ENCODE measurements around the gene ADH6. TPM values are rescaled to one million over a fixed set of nuclear protein-coding genes. Genes with fewer than 3 reads are reported as not detected.

The ADH6 gene
- total RNA-seq, result not detected

DNA sequence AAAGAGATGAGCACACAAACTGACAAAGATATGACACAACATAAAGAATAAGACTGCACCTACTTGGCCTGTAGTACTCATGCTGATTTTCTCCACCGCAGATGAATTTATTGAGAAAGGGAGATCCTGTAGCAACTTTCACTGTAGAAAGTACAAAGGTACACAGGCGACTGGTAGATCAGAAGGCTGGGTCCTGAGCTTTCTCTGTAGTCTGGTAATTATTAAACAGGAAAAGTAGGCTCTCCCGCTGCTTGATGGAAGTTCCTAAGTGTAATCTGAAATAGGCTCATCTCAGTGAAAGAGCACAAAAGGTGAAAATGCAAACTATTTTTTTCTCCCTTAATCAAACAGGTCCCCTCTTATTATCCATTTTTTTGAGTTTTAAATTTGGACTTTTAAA lies at the start of gene ADH6:
ADH6 (minus strand) TSS at position 175 of the 400 bp plus-strand sequence; CDS start at position 81, 94 bp downstream.

Other genes starting within 250 kb of the ADH6 start
- 38.7 TPM for gene METAP1, start 223.5 kb downstream of the ADH6 start, total RNA-seq
- gene ADH5, start 130.5 kb downstream of the ADH6 start, total RNA-seq, result 123 TPM
- gene ADH4, start 74.9 kb downstream of the ADH6 start, total RNA-seq, result not detected
- gene ADH1A, start 71.7 kb upstream of the ADH6 start, total RNA-seq, result not detected
- 8.9 TPM for gene ADH1B, start 102.2 kb upstream of the ADH6 start, total RNA-seq
- 1.3 TPM for gene ADH1C, start 133.5 kb upstream of the ADH6 start, total RNA-seq
- gene ADH7, start 216.1 kb upstream of the ADH6 start, total RNA-seq, result 1.1 TPM

Measured in camera-type eye (tissue), 1 donor.